Effector memory CD4-positive, alpha-beta T cell (primary cell): ENCODE measurements around the gene TTC34.

Source experiments
- DNase-seq, 3 donors: peaks; one replicate each; pipeline ENCODE4 v3.0.0-alpha.2; 2020
- H3K27ac ChIP-seq: 2 replicates; pipeline ENCODE4 v1.7.0; 2013; ENCODE audit warnings: mild to moderate bottlenecking, low read length, moderate library complexity; ENCODE audit not compliant: insufficient read depth, poor library complexity, severe bottlenecking
- H3K27me3 ChIP-seq: replicated peaks from 2 replicates; pipeline ENCODE4 v1.7.0; 2013; ENCODE audit warnings: mild to moderate bottlenecking, low read length; ENCODE audit not compliant: insufficient read depth, control insufficient read depth, poor library complexity, severe bottlenecking
- H3K36me3 ChIP-seq: 2 replicates; pipeline ENCODE4 v1.7.0; 2013; ENCODE audit warnings: mild to moderate bottlenecking, low read length, moderate library complexity; ENCODE audit not compliant: control insufficient read depth, insufficient read depth
- H3K4me1 ChIP-seq: 2 replicates; pipeline ENCODE4 v1.7.0; 2013; ENCODE audit warnings: low read length, mild to moderate bottlenecking; ENCODE audit not compliant: control insufficient read depth, insufficient read depth, poor library complexity, severe bottlenecking
- H3K4me3 ChIP-seq: 2 replicates; pipeline ENCODE4 v1.7.0; 2013; ENCODE audit warnings: low read length, low read depth, mild to moderate bottlenecking; ENCODE audit not compliant: insufficient read depth, poor library complexity, severe bottlenecking
- H3K9me3 ChIP-seq: 2 replicates; pipeline ENCODE4 v1.7.0; 2013; ENCODE audit warnings: mild to moderate bottlenecking, low read length, moderate library complexity; ENCODE audit not compliant: control insufficient read depth

TTC34 gene

DNA sequence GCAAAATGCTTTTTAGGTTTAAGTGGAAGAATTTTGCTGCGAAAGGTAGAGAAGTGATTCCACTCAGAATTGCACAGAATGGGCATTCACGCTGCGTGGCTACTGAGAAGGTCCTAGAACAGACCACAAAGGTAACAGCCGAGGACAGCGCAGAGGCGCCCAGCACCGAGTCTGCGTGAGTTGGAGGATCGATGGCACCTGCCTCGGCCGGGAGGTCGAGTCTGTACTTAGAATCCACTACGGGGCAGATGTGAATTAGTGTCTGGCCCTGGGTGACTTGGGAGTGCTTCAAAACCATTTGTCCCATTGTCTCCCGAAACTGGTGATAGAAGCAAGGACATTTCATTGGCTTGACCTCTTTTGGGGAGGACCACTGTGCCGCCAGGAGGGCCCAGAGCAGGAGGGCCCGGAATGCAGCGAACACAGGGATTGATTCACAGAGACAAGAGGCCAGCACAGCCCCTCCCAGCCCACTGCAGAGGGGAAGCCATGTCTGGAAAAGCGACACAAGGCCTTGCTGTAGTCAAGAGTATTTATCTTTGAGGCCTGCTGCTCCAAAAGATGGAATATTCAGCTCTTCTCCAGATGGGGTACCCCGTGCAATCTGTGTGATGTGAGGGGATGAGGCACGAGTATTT lies 35.0 kb upstream of the TTC34 start:
- Histone ChIP-seq H3K27me3 (no peaks in the 10 kb centered on the region), H3K4me3 (no peak overlapping the region), H3K36me3 (no peaks in the 10 kb centered on the region), H3K9me3 (no peaks in the 10 kb centered on the region), H3K27ac (no peak overlapping the region), H3K4me1 (peaks cover 7% of the 10 kb centered on the region)
- no peak for DNase-seq

DNA sequence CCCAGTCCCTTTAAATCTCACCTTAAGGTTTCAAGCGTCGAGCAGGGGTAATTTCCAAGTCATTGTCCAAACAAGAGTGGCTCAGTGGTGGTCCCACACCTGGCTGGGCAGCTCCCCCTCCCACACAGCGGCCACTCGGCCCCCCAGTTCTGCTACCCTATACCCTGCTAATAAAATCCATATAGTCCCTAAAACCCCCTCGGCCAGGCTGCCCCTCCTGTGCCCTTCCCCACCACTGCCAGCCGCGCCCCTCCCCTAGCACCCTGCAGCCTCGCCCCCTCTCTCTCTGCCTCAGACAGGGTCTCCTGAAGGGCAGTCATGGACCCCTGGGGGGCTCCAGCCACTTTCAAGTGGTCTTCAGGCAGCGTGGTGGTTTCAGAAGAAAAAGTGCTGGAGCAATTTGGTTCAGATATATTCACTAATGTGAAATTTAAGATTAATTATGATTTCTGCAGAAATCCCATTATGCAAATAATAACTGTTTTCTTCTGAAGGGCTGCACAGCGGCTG lies 34.2 kb upstream of the TTC34 start:
- no peak for DNase-seq
- Histone ChIP-seq H3K9me3 (no peaks in the 10 kb centered on the region), H3K27ac (no peak overlapping the region), H3K4me3 (no peak overlapping the region), H3K36me3 (no peaks in the 10 kb centered on the region), H3K4me1 (peaks cover 5% of the 10 kb centered on the region), H3K27me3 (no peaks in the 10 kb centered on the region)

DNA sequence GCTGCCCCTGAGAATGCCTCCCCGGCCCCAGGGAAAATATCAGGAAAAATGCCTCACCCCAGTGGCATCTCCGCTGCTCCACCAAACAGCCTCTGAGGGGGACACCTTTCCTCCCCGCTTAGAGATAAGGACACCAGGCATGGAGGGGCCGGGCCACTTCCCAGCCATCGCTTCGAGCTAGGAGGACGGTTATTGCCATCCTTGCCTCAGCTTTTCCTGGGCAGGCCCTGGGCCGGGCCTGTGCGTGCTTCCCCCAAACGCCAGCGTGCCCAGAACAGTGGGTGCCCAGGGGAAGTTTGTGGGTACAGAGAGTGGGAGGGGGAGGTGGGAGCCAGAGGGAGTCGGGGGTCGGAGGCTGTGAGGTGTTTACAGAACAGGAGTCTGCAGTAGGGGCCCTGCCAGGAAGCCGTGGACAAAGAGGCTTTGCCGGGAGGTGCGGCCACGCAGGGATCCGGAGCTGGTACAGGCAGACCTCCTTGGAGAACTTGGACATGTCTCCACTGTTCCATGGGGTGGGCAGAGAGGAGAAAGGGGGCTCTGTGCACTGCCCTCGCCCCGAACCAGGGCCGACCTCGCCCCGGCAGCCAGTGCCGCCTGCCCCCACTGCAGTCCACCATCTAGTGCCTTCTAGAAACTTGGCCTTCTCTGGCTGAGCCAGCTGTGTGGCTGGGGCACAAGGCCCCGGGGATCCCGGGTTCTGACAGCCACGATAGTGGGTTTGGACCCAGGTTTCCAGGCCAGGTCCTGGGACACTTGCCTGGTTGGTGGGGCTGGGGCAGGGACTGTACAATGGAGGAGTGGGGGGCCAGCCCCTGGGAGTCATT lies 33.5 kb upstream of the TTC34 start:
- H3K9me3 ChIP-seq = no peaks in the 10 kb centered on the region
- DNase-seq = no peak
- no peak overlapping the region for H3K27ac ChIP-seq
- H3K36me3 ChIP-seq = no peaks in the 10 kb centered on the region
- no peak overlapping the region for H3K4me3 ChIP-seq
- no peaks in the 10 kb centered on the region for H3K27me3 ChIP-seq
- no peaks in the 10 kb centered on the region for H3K4me1 ChIP-seq

DNA sequence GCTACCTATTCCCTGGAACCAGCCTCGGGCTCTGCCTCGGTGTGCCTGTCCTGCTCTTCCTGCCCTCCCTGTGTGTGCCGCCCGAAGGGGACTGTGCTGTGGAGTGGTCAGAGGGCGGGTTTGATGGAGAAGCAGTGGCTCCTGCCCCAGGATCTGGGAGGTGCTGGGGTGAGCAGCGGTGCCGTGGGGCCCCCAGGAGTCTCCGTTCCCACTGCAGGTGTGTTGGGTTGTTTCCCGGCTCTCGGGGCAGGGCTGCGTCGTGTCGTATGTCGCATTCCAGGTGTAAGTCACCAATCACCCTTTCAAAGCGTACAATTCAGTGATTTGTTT lies 32.6 kb upstream of the TTC34 start:
- DNase-seq = no peak
- H3K27me3 ChIP-seq = no peaks in the 10 kb centered on the region

DNA sequence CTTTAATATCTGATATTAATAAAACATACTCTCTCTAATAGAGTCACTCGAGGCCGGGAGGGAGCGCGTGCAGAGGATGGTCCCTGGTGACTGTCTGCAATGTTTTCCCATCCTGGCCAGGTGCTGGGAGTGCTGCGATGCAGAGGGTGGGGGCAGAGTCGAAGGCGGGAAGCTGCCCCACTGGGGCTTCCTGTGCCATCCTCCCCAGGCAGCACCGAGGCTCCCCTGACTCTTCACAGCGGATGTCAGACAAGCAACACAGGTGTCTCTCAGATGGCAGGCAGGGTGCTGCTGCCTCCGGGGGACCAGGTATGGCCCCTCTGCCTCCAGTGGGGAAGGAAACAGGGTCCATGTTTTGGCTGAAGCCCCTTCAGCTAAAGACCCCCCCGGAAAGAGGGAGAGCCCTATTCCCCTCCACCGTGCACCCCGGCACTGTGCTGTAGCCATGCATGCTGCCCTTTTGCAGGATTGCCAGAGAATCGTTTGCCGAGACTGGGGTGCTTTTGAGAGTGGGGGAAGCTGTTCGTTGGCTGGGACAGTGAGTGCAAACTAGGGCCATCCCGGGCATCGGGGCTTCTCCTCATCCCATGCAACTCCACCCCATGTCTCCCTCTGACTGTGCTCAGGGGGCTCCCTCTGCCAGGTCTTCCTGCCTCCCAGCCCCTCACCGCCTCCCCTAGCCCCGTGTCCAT lies 32.1 kb upstream of the TTC34 start:
- no peaks in the 10 kb centered on the region for H3K9me3 ChIP-seq
- H3K4me1 ChIP-seq = no peaks in the 10 kb centered on the region
- no peak overlapping the region for H3K4me3 ChIP-seq
- H3K27me3 ChIP-seq = no peaks in the 10 kb centered on the region
- H3K27ac ChIP-seq = no peak overlapping the region
- H3K36me3 ChIP-seq = no peaks in the 10 kb centered on the region
- no peak for DNase-seq

More for the DNA sequence above, 32.6 kb upstream of the TTC34 start:
- Histone ChIP-seq H3K9me3 (no peaks in the 10 kb centered on the region), H3K36me3 (no peaks in the 10 kb centered on the region), H3K4me1 (no peaks in the 10 kb centered on the region), H3K27ac (no peak overlapping the region), H3K4me3 (no peak overlapping the region)

DNA sequence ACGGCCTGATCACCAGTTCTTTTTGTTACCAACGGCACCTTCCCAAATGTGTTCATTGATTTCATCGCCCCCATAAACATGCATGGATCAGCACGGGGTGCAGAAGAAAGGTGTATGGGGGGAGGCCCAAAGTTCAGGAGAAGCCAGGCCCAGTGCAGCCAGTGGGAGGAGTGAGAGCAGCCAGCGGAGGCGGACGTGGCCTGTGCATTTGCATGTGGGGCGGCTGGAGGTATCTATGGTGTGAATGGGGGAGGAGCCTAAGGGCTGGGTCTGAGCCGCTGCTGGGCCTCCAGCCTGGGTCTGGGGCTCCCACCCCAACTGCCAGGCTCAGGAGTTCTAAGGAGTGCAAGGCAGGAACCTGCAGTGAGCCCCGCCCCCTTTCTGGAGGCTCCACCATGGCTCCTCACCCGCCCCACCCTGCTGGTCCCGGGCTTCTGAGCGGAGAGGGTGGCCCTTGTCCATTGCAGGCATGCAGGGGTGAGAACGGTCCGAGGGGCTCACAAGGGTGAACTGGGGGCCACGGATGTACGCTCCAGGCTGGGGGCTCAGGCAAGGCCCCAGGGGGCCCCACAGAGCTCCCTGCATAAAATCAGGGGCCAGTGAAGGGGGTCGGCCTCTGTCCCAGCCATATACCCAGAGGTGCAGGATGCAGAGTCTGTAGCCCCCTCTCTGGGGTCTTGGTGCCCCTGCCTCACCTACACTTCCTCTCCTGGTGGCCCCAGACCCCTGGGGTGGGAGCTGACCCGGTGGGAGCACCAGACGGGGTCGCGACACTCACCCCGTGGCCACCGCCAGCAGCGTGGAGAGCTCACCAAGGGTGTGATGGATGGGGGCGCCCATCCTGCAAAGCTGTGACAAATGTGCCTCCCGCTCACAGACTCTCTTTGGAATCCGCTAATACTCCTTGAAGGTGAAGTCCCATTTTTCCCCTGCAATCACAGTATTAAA lies 31.3 kb upstream of the TTC34 start:
- DNase-seq = no peak
- Histone ChIP-seq H3K36me3 (no peaks in the 10 kb centered on the region), H3K4me3 (no peak overlapping the region), H3K27ac (no peak overlapping the region), H3K9me3 (no peaks in the 10 kb centered on the region), H3K4me1 (no peaks in the 10 kb centered on the region), H3K27me3 (no peaks in the 10 kb centered on the region)

DNA sequence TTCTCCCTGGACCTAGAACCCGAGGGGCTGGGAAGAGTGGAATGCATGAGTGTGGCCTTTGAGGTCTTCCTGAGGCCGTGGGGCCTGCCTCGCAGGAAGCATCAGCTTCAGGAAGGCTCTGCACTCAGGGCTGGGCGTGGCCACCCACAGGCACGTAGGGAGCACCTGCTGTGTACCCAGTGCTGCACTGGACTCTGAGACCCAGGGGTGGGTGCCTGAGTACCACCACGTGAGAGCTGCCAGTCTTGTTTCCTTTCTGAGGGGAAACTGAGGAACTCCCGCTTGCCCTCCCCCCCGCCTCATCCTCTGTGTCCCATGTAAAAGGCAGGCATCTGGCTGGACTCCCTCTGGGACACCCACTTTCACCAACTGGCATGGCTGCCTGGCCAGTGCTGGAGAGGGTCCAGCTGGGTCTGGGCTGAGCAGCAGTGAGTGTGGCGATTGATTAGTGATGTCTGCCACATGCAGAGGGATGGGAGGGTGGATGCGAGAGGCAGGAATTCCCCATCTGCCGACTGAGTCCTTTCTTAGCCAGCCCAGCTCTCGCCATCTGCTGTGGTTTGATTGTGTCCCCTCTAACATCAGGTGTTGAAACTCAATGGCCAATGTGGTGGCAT lies 30.2 kb upstream of the TTC34 start:
- no peak overlapping the region for H3K27ac ChIP-seq
- no peak for DNase-seq
- no peaks in the 10 kb centered on the region for H3K27me3 ChIP-seq
- H3K9me3 ChIP-seq = no peaks in the 10 kb centered on the region
- H3K4me1 ChIP-seq = no peaks in the 10 kb centered on the region
- no peaks in the 10 kb centered on the region for H3K36me3 ChIP-seq
- no peak overlapping the region for H3K4me3 ChIP-seq

DNA sequence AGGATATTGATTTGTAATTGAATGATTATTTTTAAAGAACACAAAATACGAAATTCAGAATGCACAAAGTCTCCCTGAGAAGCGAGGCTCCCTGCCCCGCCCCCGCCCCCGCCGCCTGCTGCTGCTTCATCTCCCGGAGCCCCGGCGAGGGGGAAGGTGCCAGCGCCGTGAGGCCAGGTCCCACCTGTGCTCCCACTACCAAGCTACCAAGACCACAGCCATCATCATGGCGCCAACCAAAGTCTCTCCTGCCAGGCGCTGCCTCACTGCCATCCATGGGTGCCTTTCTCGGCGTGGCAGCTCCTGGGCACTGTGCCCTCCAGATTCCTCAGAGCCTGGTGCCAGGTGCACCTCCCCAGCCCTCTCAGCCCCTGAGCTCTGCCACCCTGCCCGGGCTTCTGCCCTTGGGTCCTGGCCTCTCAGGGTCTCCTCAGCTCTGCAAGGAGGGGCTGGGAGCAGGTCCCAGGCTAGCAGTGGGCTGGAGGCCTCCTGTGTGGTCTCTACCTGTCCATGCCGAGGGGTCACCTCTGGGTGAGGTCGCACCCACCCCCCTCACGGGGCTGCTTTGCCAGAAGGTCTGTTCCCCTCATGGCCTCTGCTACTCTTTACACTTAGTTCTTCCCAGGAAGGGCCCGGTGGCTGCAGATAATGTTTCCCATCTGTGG lies 29.4 kb upstream of the TTC34 start:
- no peak overlapping the region for H3K27ac ChIP-seq
- no peaks in the 10 kb centered on the region for H3K27me3 ChIP-seq

More for the DNA sequence above, 29.4 kb upstream of the TTC34 start:
- Histone ChIP-seq H3K4me3 (no peak overlapping the region), H3K9me3 (no peaks in the 10 kb centered on the region), H3K36me3 (no peaks in the 10 kb centered on the region), H3K4me1 (no peaks in the 10 kb centered on the region)
- no peak for DNase-seq
